ENCODE data around the gene SLC7A4.

- no peak for TF ChIP-seq USF2 (IDR thresholded peaks at IDR 0.05; ENCODE audit: borderline replicate concordance, low read depth, low read length)
- TF ChIP-seq KAT2A (conservative IDR thresholded peaks at IDR 0.05; ENCODE audit: control insufficient read depth, low read depth, low read length): no peak
- no peak for TF ChIP-seq POLR2AphosphoS5 (IDR thresholded peaks at IDR 0.05; ENCODE audit: low read length)
- TF ChIP-seq CTCF (IDR thresholded peaks at IDR 0.05 in 2 of 3, conservative IDR thresholded peaks at IDR 0.05 in 1 of 3; ENCODE audit: control insufficient read depth in 2 of 3, extremely low read depth in 1 of 3, insufficient read depth in 1 of 3, low read depth in 3 of 3, low read length in 3 of 3): no peak
- TF ChIP-seq RFX5 (IDR thresholded peaks at IDR 0.05; ENCODE audit: low read depth, low read length): no peak
- no peak for TF ChIP-seq POLR2A (IDR thresholded peaks at IDR 0.05; ENCODE audit: low read depth, low read length)
- no peak for TF ChIP-seq MXI1 (IDR thresholded peaks at IDR 0.05; ENCODE audit: low read depth, low read length)
- TF ChIP-seq ASH2L (IDR thresholded peaks at IDR 0.05; ENCODE audit: borderline replicate concordance, low read depth): no peak
- TF ChIP-seq CUX1 (IDR thresholded peaks at IDR 0.05; ENCODE audit: insufficient replicate concordance, low read depth, low read length): no peak
- TF ChIP-seq ETV6 (conservative IDR thresholded peaks at IDR 0.05 in 1 of 2, IDR thresholded peaks at IDR 0.05 in 1 of 2; ENCODE audit: borderline replicate concordance in 1 of 2, low read depth in 1 of 2): no peak
- TF ChIP-seq ZBTB4 (CRISPR knock-in tag; IDR thresholded peaks at IDR 0.05): no peak
- no peak for TF ChIP-seq HDAC2 (IDR thresholded peaks at IDR 0.05)
- TF ChIP-seq MAX (IDR thresholded peaks at IDR 0.05; ENCODE audit: low read depth, low read length): no peak
Observed at GRCh38 chr22:21067075-21067900, 34.9 kb upstream of the SLC7A4 start.

Data from GM12878 (cell line).